ENCODE data around the gene NFATC2. TPM values are rescaled to one million over a fixed set of nuclear protein-coding genes. Genes with fewer than 3 reads are reported as not detected.
"Not testable (repeated sequence)": the region's sequence is repeated elsewhere in the genome, so short reads cannot be mapped to it uniquely, and the experiment has no call there.

Gene NFATC2
- total RNA-seq, 1 donor from 2014 or later: 10.6 TPM

DNA sequence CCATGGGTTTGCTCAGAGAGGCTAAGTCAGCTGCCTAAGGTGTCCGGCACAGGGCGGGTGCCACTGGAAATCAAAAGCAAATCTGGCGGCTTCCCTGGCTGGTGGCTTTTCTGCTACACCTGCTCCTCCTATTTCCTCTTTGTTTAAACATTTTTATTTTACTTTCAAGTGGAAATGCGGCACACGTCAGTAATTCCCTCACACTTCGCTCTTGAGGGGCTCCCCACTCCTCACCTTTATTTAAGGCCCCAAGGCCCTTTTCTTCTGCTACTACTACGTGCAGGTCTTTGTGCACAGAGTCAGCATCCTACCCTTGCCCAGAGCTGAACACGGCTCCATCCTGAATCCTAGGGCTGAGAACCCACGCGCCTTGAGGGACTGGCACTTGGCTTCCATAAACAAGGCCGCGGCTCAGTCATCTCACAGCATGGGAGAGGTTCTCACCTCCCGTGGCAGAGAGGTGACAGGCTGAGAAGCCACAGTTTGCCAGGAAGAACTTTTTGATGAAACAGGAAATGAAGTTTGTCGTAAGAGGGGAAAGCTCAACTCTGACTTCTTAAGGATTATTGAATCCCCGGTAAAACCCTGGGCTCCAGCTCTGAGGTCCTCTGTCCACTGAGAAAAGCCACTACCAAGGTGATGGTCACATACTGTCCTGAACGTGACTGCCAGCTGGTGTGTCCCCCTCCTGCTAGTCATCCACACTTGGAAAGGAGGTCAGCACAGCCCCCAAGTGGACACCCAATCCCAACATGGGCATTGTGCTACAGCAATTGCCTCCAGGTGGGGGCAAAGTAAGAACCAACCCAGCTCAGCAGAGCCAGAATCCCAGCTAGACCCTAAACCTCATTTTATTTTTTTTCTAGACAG, 48.0 kb downstream of the NFATC2 start:
- DNase-seq (ENCODE audit: low spot score): no peak

GRCh38 chr20:51493346-51493791, 49.1 kb downstream of the NFATC2 start:
- DNase-seq (ENCODE audit: low spot score): no peak

- no peak for DNase-seq (ENCODE audit: low spot score)
Measured at GRCh38 chr20:51492167-51493092, 50.1 kb downstream of the NFATC2 start.

GRCh38 chr20:51491393-51491792, 51.1 kb downstream of the NFATC2 start:
- no peak for DNase-seq (ENCODE audit: low spot score)

GRCh38 chr20:51490635-51491034, 51.9 kb downstream of the NFATC2 start:
- no peak for DNase-seq (ENCODE audit: low spot score)

GRCh38 chr20:51489611-51490010, 52.9 kb downstream of the NFATC2 start:
- no peak for DNase-seq (ENCODE audit: low spot score)

- no peak for DNase-seq (ENCODE audit: low spot score)
Measured at GRCh38 chr20:51488331-51488730, 54.2 kb downstream of the NFATC2 start.

- no peak for DNase-seq (ENCODE audit: low spot score)
Measured at GRCh38 chr20:51487565-51488268, 54.8 kb downstream of the NFATC2 start.

GRCh38 chr20:51487076-51487475, 55.4 kb downstream of the NFATC2 start:
- no peak for DNase-seq (ENCODE audit: low spot score)

- no peak for DNase-seq (ENCODE audit: low spot score)
Measured at GRCh38 chr20:51486197-51487005, 56.1 kb downstream of the NFATC2 start.

- DNase-seq (ENCODE audit: low spot score): no peak
Measured at GRCh38 chr20:51484831-51485230, 57.7 kb downstream of the NFATC2 start.

DNA sequence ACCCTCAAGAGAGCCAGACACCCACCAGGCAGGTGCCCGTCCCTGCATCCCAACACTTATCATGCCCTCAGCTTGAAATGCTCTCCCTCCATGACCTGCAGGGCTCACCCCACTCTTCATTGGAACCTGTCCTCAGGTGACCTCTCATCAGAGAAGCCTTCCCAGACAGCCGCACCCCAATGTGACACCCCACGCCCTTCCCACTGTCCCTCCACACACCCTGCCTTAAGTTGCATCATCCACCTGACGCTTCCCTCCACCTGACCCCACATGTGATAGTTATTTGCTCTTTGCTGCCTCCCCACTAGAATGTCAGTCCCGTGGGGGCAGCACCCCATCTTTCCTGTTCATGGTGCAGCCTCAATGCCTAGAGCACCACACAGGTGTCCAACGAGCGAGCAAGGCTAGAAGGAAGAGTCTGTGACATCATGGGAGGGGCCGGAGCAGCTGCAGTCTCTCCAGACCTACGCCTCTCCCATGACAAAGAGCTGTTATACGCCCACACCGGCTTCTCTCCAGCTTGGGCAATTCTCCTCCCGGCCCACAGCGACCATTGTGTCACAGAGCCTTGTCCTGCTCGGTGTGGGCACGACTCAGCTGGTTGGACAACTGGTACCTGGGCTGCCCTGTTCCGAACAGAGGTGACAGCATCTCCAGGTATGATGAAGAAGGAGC, 58.2 kb downstream of the NFATC2 start:
- DNase-seq (ENCODE audit: low spot score): no peak

DNA sequence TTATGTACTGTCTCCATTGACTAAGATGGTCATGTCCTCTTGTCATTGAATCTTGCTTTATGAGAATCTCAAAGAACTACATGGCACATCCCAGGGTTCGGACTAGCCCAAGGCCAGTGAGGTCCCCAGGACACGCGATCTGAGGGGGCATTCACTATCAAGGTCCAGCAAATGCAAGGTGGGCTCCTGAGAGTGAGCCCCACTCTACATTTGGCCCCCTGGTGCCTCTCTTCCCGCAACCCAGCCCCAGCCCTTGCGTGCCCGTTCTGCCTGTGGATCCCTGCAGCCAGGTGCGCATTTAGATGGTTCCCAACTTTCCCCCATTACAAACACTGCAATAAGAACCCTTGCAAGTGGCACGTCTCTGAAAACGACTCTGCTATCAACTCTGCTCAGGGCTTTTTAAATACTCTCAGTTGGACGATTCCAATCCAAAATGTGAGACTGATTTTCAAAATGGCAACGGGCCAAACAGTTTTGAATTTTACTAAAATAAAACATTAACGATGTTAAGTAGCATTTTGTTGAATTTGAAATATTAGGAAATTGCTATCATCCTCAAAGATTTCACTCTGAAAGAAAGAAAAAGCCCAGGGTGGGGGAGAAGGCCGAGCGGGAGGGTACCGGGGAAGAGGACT, 59.6 kb downstream of the NFATC2 start:
- no peak for DNase-seq (ENCODE audit: low spot score)

- no peak for DNase-seq (ENCODE audit: low spot score)
Measured at GRCh38 chr20:51481341-51481914, 61.1 kb downstream of the NFATC2 start.

GRCh38 chr20:51480507-51481270, 61.8 kb downstream of the NFATC2 start:
- no peak for DNase-seq (ENCODE audit: low spot score)

DNA sequence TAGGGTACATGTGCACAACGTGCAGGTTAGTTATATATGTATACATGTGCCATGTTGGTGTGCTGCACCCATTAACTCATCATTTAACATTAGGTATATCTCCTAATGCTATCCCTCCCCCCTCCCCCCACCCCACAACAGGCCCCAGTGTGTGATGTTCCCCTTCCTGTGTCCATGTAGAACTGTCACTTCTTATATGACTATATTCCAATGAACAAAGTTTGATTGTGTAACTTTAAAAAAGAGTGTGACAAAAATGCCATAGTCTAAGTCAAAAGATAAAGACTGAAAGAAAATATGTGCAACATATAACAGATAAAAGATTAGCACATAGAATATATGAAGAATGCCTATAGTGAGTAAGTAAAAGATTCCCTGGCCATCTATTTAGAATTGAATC, 66.4 kb downstream of the NFATC2 start:
- not testable (repeated sequence) for DNase-seq (ENCODE audit: low spot score)

DNA sequence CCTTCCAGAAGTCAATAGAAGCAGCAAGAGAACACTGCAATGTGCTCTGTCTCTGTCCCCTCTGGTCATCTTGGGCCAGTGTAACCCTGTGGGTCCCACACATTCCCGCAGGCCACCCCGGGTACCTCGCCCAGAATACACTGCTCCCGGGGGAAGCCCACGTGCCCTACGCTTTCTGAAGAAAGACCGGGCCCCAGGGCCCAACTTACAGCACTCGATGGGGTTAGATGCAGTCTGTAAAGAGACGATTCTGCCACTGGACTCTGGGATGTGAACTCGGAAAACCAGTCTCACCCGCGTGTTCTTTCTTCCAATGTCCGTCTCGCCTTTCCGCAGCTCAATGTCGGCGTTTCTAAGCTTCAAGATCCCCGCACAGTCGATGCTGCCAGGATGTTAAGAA, 68.7 kb downstream of the NFATC2 start:
- DNase-seq (ENCODE audit: low spot score): no peak

GRCh38 chr20:51473256-51473655, 69.3 kb downstream of the NFATC2 start:
- no peak for DNase-seq (ENCODE audit: low spot score)

DNA sequence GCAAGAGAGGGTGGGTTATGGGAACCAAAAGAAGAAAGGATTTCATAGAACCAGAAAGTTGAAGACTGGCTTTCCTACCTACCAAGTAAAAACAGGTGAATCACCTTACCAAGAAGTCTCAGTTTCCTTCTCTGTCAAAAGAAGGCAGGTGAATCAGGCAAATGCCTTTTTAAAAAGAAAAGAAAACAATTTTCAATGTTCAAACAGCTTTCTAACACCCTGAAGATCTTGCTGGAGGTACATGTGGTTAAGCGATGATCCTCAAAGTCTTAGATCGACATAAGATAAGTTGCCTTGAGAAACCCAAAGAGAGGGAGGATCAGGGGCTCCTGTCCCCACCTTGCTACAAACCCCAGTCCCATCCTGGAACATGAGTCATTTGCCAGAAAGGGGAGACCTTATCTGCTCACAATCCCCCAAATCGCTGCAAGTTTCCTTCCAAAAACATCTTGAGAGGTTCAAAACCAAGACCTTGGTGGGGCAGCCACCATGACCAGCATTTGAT, 71.6 kb downstream of the NFATC2 start:
- no peak for DNase-seq (ENCODE audit: low spot score)

All from ureter (tissue), 1 donor.